ENCODE data around the gene JMJD6. TPM values are rescaled to one million over a fixed set of nuclear protein-coding genes. Genes with fewer than 3 reads are reported as not detected.

The JMJD6 gene
- total and polyA plus RNA-seq, 9 of the 15 experiments (the other 6 are each of a cell fraction or from before 2014, with no cell fraction given): 2.5 to 52.3 (median 36.3) TPM

DNA sequence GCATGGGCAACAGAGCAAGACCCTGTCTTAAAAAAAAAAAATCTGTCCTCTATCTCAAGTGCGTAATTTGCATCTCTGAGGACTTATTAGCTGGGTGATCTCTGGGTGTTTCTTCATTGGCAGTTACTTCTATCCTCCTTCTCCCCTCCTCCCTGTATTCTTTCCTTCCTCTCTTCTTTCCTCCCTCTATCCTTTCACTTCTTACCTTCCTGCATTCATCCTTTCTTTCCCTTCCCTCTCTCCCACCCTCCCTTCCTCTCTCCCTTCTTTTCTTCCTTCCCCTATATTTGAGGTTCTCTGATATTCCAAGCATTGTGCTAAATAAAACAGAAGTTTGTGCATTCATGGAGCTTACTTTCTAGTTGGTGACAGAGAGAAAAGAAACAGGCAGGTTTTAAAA, 22.3 kb upstream of the JMJD6 start:
- Histone ChIP-seq H3K36me3 (ENCODE audit: control insufficient read depth, insufficient read depth, low read length) (peaks cover 44% of the 10 kb centered on the region), H3K4me1 (replicated peaks in 1 of 2; ENCODE audit: control insufficient read depth in 2 of 2, insufficient read depth in 2 of 2, low read length in 2 of 2) (no peaks in the 10 kb centered on the region; a peak in 2 of 5 replicates), H3K4me3 (no peak overlapping the region), H2AFZ (ENCODE audit: low read depth, low read length) (no peak overlapping the region), H3K9ac (ENCODE audit: insufficient read depth in 1 of 2, low read depth in 2 of 2, low read length in 2 of 2) (no peak overlapping the region), H3K9me3 (replicated peaks; ENCODE audit: control insufficient read depth, insufficient read depth, low read depth, low read length) (no peaks in the 10 kb centered on the region), H3K79me2 (ENCODE audit: control insufficient read depth, insufficient read depth, low read length) (no peaks in the 10 kb centered on the region), H3K27me3 (ENCODE audit: control insufficient read depth in 2 of 2, insufficient read depth in 2 of 2, low read length in 2 of 2) (no peaks in the 10 kb centered on the region), H3K27ac (ENCODE audit: extremely low read depth, low read depth, low read length) (no peak overlapping the region), H3K9me1 (ENCODE audit: control insufficient read depth, insufficient read depth, low read length) (no peaks in the 10 kb centered on the region), H3K4me2 (ENCODE audit: insufficient read depth, low read length) (no peak overlapping the region), H4K20me1 (replicated peaks; ENCODE audit: control insufficient read depth, insufficient read depth, low read length) (no peaks in the 10 kb centered on the region)
- WGBS (ENCODE audit: insufficient coverage, low coverage, missing lambda C conversion rate): 90% methylated on average over 1 of the region's 1 CpG
- intact Hi-C loops (cut with micrococcal nuclease): no loop called here
- POLR2A ChIA-PET: interaction anchor here (1.0 to 2.7 kb wide), 3 partner anchors 8 to 17 kb away, joined by 3 to 31 read pairs (median 5); partner anchors contain the start of genes MFSD11 and SRSF2
- no peak for FAIRE-seq
- no peak for ATAC-seq
- TF ChIP-seq SMAD4 (CRISPR knock-in tag; conservative IDR thresholded peaks at IDR 0.05) (no peak), SMAD2 (IDR thresholded peaks at IDR 0.05; ENCODE audit: low read depth, low read length) (no peak)
- TF ChIP-seq, protein P1, sequence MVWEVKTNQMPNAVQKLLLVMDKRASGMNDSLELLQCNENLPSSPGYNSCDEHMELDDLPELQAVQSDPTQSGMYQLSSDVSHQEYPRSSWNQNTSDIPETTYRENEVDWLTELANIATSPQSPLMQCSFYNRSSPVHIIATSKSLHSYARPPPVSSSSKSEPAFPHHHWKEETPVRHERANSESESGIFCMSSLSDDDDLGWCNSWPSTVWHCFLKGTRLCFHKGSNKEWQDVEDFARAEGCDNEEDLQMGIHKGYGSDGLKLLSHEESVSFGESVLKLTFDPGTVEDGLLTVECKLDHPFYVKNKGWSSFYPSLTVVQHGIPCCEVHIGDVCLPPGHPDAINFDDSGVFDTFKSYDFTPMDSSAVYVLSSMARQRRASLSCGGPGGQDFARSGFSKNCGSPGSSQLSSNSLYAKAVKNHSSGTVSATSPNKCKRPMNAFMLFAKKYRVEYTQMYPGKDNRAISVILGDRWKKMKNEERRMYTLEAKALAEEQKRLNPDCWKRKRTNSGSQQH (CRISPR knock-in tag; IDR thresholded peaks at IDR 0.05): 0 out of 2 replicates have a peak, but pooled peaks have one; percentile 11
- DNase-seq (ENCODE audit: extremely low read depth in 1 of 4, low spot score in 3 of 4): no peak
- no TSS peak for BruUV-seq (replicated peaks)
- in situ Hi-C loops (cut with MboI): no loop called here
- CTCF ChIA-PET (ENCODE audit: low intra/inter-chr PET ratio): no interaction called here
